ENCODE data around the gene ATP8A2. TPM values are rescaled to one million over a fixed set of nuclear protein-coding genes. Genes with fewer than 3 reads are reported as not detected.

The ATP8A2 gene
- total and polyA plus RNA-seq, 2 of the 8 experiments (the other 6 are each of a cell fraction or from before 2014, with no cell fraction given) = 2.4 to 8.3 TPM

DNA sequence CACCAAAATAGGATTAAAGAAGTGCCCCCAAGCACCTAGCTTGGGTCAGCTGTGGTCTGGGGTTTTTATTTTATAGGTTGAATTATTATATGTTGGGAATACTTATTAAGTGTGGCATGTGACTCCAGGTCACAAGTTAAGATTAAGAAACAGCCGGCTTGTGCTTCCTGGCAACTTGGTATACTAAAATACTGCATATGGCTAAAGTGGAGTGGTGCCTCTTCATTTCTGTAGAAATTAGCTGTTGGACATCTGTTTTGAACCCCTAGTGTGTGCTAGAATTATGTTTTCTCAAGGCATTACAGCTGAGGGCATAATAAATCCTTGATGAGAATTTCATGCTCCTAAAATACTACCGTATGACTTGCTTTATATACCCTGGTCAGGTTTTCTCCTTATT lies 393.5 kb downstream of the ATP8A2 start:
- FAIRE-seq = no peak
- TF ChIP-seq SUZ12 (IDR thresholded peaks at IDR 0.05; ENCODE audit: low read length) = no peak
- TF ChIP-seq HDAC6 (IDR thresholded peaks at IDR 0.05; ENCODE audit: low read depth, low read length) = no peak
- TF ChIP-seq PHF8 (conservative IDR thresholded peaks at IDR 0.05; ENCODE audit: low read depth, low read length) = no peak

More for the DNA sequence above, 393.5 kb downstream of the ATP8A2 start:
- H3K36me3 ChIP-seq (ENCODE audit: control insufficient read depth in 2 of 4, insufficient read depth in 4 of 4, low read length in 3 of 4) = no peaks in the 10 kb centered on the region; a peak in 1 of 8 replicates
- H3K79me1 ChIP-seq (ENCODE audit: low read depth, low read length) = no peaks in the 10 kb centered on the region
- no peak overlapping the region for H2BK20ac ChIP-seq (ENCODE audit: low read length)
- H3K4me1 ChIP-seq (replicated peaks in 1 of 4; ENCODE audit: control insufficient read depth in 3 of 4, insufficient read depth in 4 of 4, low read length in 3 of 4) = peaks cover 2 to 11% (median 4%) of the 10 kb centered on the region in 4 experiments
- H3K9me3 ChIP-seq (ENCODE audit: insufficient read depth in 2 of 2, low read depth in 1 of 2, low read length in 1 of 2) = peaks cover 0 to 2% of the 10 kb centered on the region in 2 experiments; a peak in 1 of 4 replicates
- no peaks in the 10 kb centered on the region for H3K23me2 ChIP-seq (ENCODE audit: low read depth, low read length)
- no peak overlapping the region for H2BK15ac ChIP-seq (ENCODE audit: low read length)
- H4K20me1 ChIP-seq (replicated peaks in 1 of 2; ENCODE audit: control insufficient read depth in 1 of 2, insufficient read depth in 2 of 2, low read length in 2 of 2) = no peaks in the 10 kb centered on the region
- no peak overlapping the region for H3K4me2 ChIP-seq (ENCODE audit: insufficient read depth in 1 of 2, low read depth in 2 of 2, low read length in 2 of 2)
- no peak overlapping the region for H2AFZ ChIP-seq (ENCODE audit: low read length)
- H3K56ac ChIP-seq (replicated peaks; ENCODE audit: insufficient read length, low read depth, low read length) = no peak overlapping the region
- CTCF ChIA-PET (ENCODE audit: partially characterized antibody) = interaction anchor here (1.1 to 1.4 kb wide), 2 partner anchors 9 to 14 kb away, joined by 3 to 4 read pairs; no protein-coding TSS in a partner anchor
- WGBS, 2 experiments (ENCODE audit: extremely low coverage in 1 of 2, insufficient coverage in 1 of 2, insufficient read length in 1 of 2, insufficient replicate concordance in 2 of 2, low coverage in 1 of 2, low lambda C conversion rate in 2 of 2, missing lambda C conversion rate in 1 of 2) = 97% methylated on average over 2 of the region's 2 CpGs; no CpG with 5 or more reads in 1 of the 2 experiments
- POLR2A ChIA-PET (ENCODE audit: partially characterized antibody) = interaction anchor here (0.6 kb wide), 1 partner anchor 8 kb away, joined by 3 read pairs; no protein-coding TSS in a partner anchor
- H4K8ac ChIP-seq (ENCODE audit: extremely low read depth, insufficient read depth, low read length) = no peak overlapping the region
- no peak overlapping the region for H2BK5ac ChIP-seq (ENCODE audit: low read depth, low read length)
- H4K91ac ChIP-seq (replicated peaks; ENCODE audit: insufficient read length, low read length) = no peak overlapping the region
- H3K4me3 ChIP-seq (ENCODE audit: extremely low read depth in 1 of 4, insufficient read depth in 2 of 4, low read depth in 3 of 4, low read length in 4 of 4) = no peak overlapping the region
- H2BK120ac ChIP-seq (replicated peaks; ENCODE audit: low read depth, low read length) = no peak overlapping the region
- DNase-seq (ENCODE audit: low read depth in 1 of 2, low spot score in 2 of 2) = no peak
- no peak overlapping the region for H3K4ac ChIP-seq (replicated peaks; ENCODE audit: insufficient read length, low read depth, low read length)
- H3K14ac ChIP-seq (ENCODE audit: insufficient read length) = no peak overlapping the region
- no peak overlapping the region for H3K27ac ChIP-seq (ENCODE audit: low read depth, low read length)
- no peaks in the 10 kb centered on the region for H3K79me2 ChIP-seq (ENCODE audit: control insufficient read depth in 1 of 2, insufficient read depth in 2 of 2, low read length in 2 of 2)
- H3K27me3 ChIP-seq (replicated peaks in 1 of 4; ENCODE audit: control insufficient read depth in 3 of 4, extremely low read depth in 1 of 4, insufficient read depth in 3 of 4, low read length in 3 of 4) = peaks cover 0 to 1% (median 0%) of the 10 kb centered on the region in 4 experiments; a peak in 1 of 7 replicates
- no peak overlapping the region for H2AK5ac ChIP-seq (ENCODE audit: low read depth, low read length)
- no peak overlapping the region for H2BK12ac ChIP-seq (ENCODE audit: low read depth, low read length)
- H3K9ac ChIP-seq (replicated peaks in 1 of 4; ENCODE audit: extremely low read depth in 1 of 4, low read depth in 3 of 4, low read length in 3 of 4) = no peak overlapping the region
- no peak overlapping the region for H4K5ac ChIP-seq (ENCODE audit: insufficient read length, low read depth, low read length)
- H3K18ac ChIP-seq (ENCODE audit: extremely low read depth, low read length) = no peak overlapping the region
- no peak overlapping the region for H3K23ac ChIP-seq (ENCODE audit: insufficient read length)

Data from H1 (cell line).